Measurements from ENCODE around the gene NUP58.

DNA sequence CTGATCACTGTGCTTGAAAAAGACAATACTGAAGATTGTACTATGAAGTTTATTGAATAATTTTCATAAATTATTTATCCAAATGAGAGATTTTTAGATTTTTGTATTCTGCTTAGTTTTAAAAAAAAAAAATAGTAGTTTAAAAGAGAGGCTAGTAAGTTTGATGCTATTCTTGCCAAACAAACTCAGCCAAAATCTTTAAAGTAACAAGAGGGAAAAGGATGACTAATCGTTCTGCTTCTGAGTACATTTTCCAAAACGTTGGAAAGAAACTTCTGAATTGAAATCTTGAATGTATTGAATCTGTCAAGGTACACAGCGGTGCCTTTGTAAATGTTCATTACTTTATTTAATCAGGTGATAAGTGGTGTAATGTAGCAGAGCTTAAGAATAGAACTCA lies 34.4 kb downstream of the NUP58 start:
- TF ChIP-seq POLR2A (IDR thresholded peaks at IDR 0.05; ENCODE audit: low read depth, low read length), result no peak
- no peak for TF ChIP-seq POLR2AphosphoS5 (IDR thresholded peaks at IDR 0.05; ENCODE audit: low read depth, low read length)
